Thyroid gland (tissue), 4 donors: ENCODE data around the gene VWC2. TPM values are rescaled to one million over a fixed set of nuclear protein-coding genes. Genes with fewer than 3 reads are reported as not detected.

Source experiments
- DNase-seq, 2 donors: peaks; one replicate each; pipeline ENCODE4 v3.0.0-alpha.2; 2019
- H3K27ac ChIP-seq, 3 donors: fragments of 200-600 bp; sonication (generic); 1 replicate in 2 of 3; 2 replicates in 1 of 3; pipeline ENCODE4 v1.5.1; 2016 to 2019; ENCODE audit warnings: mild to moderate bottlenecking in 1 of 3, moderate library complexity in 1 of 3
- H3K27me3 ChIP-seq: fragments of 200-600 bp; sonication (generic); one replicate; pipeline ENCODE4 v1.5.1; 2019
- H3K36me3 ChIP-seq, 2 donors: fragments of 200-600 bp; sonication (generic); one replicate each; pipeline ENCODE4 v1.5.1; 2016 to 2019
- H3K4me1 ChIP-seq, 2 donors: fragments of 200-600 bp; sonication (generic); one replicate each; pipeline ENCODE4 v1.5.1; 2017 to 2019
- H3K4me3 ChIP-seq, 3 donors: fragments of 200-600 bp; sonication (generic); replicated peaks in 1 of 3; 1 replicate in 2 of 3; 2 replicates in 1 of 3; pipeline ENCODE4 v1.5.1; 2016; ENCODE audit warnings: mild to moderate bottlenecking in 1 of 3
- H3K9me3 ChIP-seq: fragments of 200-600 bp; sonication (generic); one replicate; pipeline ENCODE4 v1.5.1; 2017
- CTCF ChIP-seq, 6 experiments: fragments of 200-600 bp in 3 of 6; fragments of 450-650 bp in 3 of 6; sonication (generic) in 3 of 6; IDR thresholded peaks; one replicate each; pipeline ENCODE4 v1.5.1; 2016 to 2019; ENCODE audit warnings: antibody characterized with exemption in 6 of 6, mild to moderate bottlenecking in 2 of 6, inconsistent platforms in 1 of 6, moderate library complexity in 1 of 6
- POLR2A ChIP-seq, 2 donors: fragments of 450-650 bp; IDR thresholded peaks; one replicate each; pipeline ENCODE4 v1.6.1; 2017; ENCODE audit warnings: antibody characterized with exemption in 2 of 2, mild to moderate bottlenecking in 2 of 2, moderate library complexity in 1 of 2
- WGBS, 2 donors: methylation state at CpG; one replicate each; pipeline ENCODE4 v1.1.5; 2017; 5-methylcytosine and 5-hydroxymethylcytosine counted together
- intact Hi-C: fragments of 100-400 bp; cut with DNase I; formaldehyde crosslinking; loops from one replicate; pipeline ENCODE4 v1.15.1; 2023
- total RNA-seq, 4 donors: library from RNA; depleted of rRNA; stranded (reverse); fragments of >200 nt; gene quantifications; one replicate each; pipeline ENCODE4 v1.2.3, GENCODE V29; 2016

Gene VWC2
- total RNA-seq, 4 donors from 2014 or later: 0.25 to 0.63 TPM; not detected in 2

DNA sequence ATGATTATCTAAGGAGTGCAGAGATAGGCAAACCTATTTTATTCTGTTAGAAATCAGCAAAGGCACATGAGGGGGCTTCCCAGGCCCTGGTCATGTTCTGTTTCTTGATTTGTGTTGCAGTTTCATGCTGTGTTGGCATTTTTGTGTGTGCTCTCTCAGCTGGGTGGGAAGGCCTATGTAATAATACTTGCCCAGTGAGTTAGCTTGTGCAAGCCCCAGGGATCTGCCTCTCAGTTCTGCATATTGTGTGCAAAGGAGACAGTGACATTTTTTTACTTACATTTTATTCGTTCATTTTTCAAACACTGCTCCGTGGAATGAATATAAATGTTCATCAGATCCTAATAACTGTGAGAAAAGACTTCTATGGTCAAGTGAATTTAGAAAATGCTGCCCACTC is 119.0 kb downstream of the VWC2 start:
- Histone ChIP-seq H3K27ac (no peak overlapping the region), H3K4me1 (no peaks in the 10 kb centered on the region), H3K9me3 (no peaks in the 10 kb centered on the region), H3K27me3 (no peaks in the 10 kb centered on the region), H3K36me3 (no peaks in the 10 kb centered on the region), H3K4me3 (no peak overlapping the region)
- TF ChIP-seq CTCF (IDR thresholded peaks at IDR 0.05) (no peak), POLR2A (IDR thresholded peaks at IDR 0.05) (no peak)
- intact Hi-C loops: no loop called here
- 85% methylated on average over 2 of the region's 2 CpGs for WGBS, 2 donors
- no peak for DNase-seq

DNA sequence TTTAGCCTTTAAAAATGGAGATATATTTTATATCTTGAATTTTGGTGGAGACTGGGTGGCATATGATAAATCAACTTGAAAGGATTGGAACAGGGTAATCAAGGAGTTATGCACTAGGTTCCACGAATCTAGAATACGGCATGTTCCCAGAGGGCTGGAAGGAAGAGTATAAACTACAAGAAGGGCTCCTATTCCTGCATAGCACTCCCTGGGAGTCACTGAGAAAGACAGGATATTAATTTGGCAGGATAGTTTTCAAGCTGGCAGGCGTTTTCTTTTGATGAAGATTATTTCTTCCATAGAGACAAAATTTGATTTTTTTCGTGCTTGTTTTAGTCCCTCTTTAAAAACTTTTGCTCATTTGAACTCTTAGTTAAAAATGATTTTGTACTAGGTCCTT is 119.7 kb downstream of the VWC2 start:
- WGBS, 2 donors: 59 to 75% methylated on average over 4 of the region's 4 CpGs
- Histone ChIP-seq H3K27me3 (no peaks in the 10 kb centered on the region), H3K4me1 (no peaks in the 10 kb centered on the region), H3K9me3 (no peaks in the 10 kb centered on the region), H3K36me3 (no peaks in the 10 kb centered on the region), H3K27ac (no peak overlapping the region), H3K4me3 (no peak overlapping the region)
- no peak for DNase-seq
- TF ChIP-seq CTCF (IDR thresholded peaks at IDR 0.05): no peak
- TF ChIP-seq POLR2A (IDR thresholded peaks at IDR 0.05): no peak
- intact Hi-C loops: no loop called here

- DNase-seq: no peak
- Histone ChIP-seq H3K36me3 (no peaks in the 10 kb centered on the region), H3K9me3 (no peaks in the 10 kb centered on the region), H3K27ac (no peak overlapping the region), H3K4me1 (no peaks in the 10 kb centered on the region), H3K4me3 (no peak overlapping the region), H3K27me3 (no peaks in the 10 kb centered on the region)
- WGBS, 2 donors: 86 to 92% methylated on average over 4 of the region's 4 CpGs
- intact Hi-C loops: no loop called here
- TF ChIP-seq POLR2A (IDR thresholded peaks at IDR 0.05) (no peak), CTCF (IDR thresholded peaks at IDR 0.05) (no peak)
Observed at GRCh38 chr7:49894543-49894942, 121.1 kb downstream of the VWC2 start.

DNA sequence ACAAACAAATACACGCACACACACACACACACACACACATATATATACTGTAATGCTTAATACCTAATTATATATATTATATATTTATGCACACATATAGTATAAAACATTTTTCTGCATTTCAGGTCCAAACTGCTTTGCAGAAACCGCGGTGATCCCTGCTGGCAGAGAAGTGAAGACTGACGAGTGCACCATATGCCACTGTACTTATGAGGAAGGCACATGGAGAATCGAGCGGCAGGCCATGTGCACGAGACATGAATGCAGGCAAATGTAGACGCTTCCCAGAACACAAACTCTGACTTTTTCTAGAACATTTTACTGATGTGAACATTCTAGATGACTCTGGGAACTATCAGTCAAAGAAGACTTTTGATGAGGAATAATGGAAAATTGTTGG is 138.5 kb downstream of the VWC2 start:
- intact Hi-C loops: no loop called here
- no peaks in the 10 kb centered on the region for H3K9me3 ChIP-seq
- DNase-seq: no peak
- 82 to 86% methylated on average over 8 of the region's 8 CpGs for WGBS, 2 donors
- H3K27me3 ChIP-seq: no peaks in the 10 kb centered on the region
- TF ChIP-seq POLR2A (IDR thresholded peaks at IDR 0.05) (no peak), CTCF (IDR thresholded peaks at IDR 0.05) (no peak)
- H3K4me3 ChIP-seq: no peak overlapping the region
- H3K36me3 ChIP-seq: no peaks in the 10 kb centered on the region
- no peaks in the 10 kb centered on the region for H3K4me1 ChIP-seq
- H3K27ac ChIP-seq: no peak overlapping the region

- no peak for DNase-seq
- H3K27ac ChIP-seq: no peak overlapping the region
- TF ChIP-seq CTCF (IDR thresholded peaks at IDR 0.05): no peak
- no peak for TF ChIP-seq POLR2A (IDR thresholded peaks at IDR 0.05)
- no peaks in the 10 kb centered on the region for H3K4me1 ChIP-seq
- WGBS, 2 donors: 67 to 69% methylated on average over 6 of the region's 6 CpGs
- no peaks in the 10 kb centered on the region for H3K9me3 ChIP-seq
- intact Hi-C loops: no loop called here
- no peaks in the 10 kb centered on the region for H3K36me3 ChIP-seq
- H3K4me3 ChIP-seq: no peak overlapping the region
- H3K27me3 ChIP-seq: no peaks in the 10 kb centered on the region
Observed at GRCh38 chr7:49926720-49927119, 153.3 kb downstream of the VWC2 start.
